ENCODE data around the gene SPACA7.
"Not testable (repeated sequence)": the region's sequence is repeated elsewhere in the genome, so short reads cannot be mapped to it uniquely, and the experiment has no call there.

Gene SPACA7

GRCh38 chr13:112424098-112424497 is 47.9 kb downstream of the SPACA7 start:
- DNase-seq (ENCODE audit: low read depth, low spot score): no peak

DNA sequence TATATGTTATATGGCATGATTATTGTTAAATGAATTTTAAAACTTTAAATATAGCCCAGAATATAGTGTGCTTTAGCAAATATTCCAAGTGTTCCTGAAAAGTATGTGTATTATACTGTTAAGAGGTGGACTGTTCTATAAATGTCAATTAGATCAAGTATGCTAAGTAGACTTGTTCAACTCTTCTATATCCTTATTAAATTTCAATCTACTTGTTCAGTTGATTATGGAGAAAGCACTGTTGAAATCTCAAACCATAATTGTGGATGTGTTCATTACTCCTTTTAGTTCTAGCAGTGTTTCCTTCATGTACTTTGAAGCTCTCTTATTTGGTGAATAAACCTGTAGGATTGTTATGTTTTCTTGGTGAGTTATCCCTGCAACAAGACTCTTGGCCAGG is 52.5 kb downstream of the SPACA7 start:
- DNase-seq (ENCODE audit: low read depth, low spot score): no peak

DNA sequence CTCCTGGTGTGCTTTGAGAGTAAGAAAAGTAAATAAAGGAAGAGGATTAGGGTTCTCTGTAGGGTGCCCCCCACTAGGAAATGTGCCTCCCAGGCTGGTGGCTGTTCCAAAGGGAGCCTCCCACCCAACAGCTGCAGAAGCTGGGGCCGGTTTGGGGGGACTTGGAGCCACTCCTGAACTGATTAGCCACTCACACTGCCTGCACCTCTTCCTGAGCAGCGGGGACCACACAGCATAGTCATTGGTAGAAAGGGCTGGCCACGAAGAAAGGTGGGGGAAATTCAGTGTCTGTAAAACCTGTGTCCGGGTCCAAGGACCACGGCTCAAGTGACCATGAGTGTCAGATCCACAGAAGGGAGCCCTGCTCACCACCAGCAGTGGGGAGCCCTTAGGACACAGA is 55.6 kb downstream of the SPACA7 start:
- DNase-seq (ENCODE audit: low read depth, low spot score): no peak

DNA sequence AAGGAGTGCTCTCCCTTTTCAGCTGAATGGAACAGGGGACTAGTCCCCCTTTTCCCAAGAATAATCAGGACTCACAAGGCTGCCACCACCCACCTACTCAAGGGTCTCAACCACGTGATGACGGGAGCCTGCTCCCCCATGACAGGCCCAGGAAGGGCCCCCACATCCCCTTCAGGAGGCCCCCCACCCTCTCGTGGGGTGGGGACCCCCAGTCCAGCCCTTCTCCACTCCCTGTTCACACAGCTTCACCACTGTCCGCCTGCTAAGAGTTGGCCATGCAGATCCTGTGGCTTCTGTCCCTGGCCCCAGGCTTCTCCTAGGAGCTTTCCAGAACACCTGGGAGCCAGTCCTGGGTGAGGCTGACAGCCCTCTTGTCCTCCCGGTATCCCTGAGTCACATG is 56.6 kb downstream of the SPACA7 start:
- DNase-seq (ENCODE audit: low read depth, low spot score): not testable (repeated sequence)

GRCh38 chr13:112433517-112433916 is 57.4 kb downstream of the SPACA7 start:
- DNase-seq (ENCODE audit: low read depth, low spot score): not testable (repeated sequence)

DNA sequence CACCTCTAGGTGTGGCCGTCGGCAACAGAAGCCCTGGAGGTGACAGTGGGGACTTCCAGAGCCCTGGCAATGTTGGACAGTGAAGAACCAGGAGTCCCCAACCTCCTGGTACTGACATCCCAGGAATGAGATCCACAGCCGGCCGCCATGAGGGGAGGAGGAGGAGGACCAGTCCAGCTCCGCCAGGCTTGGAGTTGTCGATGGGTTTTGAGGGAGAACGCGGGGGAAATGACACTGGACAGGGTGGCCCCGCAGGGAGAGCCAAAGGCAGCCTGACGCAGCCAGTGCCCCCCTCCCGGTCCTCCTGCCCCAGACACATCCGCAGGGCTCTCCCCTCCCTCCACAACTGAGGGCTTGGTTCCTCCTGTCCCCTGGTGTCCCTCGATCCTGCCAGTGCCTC is 57.9 kb downstream of the SPACA7 start:
- no peak for DNase-seq (ENCODE audit: low read depth, low spot score)

DNA sequence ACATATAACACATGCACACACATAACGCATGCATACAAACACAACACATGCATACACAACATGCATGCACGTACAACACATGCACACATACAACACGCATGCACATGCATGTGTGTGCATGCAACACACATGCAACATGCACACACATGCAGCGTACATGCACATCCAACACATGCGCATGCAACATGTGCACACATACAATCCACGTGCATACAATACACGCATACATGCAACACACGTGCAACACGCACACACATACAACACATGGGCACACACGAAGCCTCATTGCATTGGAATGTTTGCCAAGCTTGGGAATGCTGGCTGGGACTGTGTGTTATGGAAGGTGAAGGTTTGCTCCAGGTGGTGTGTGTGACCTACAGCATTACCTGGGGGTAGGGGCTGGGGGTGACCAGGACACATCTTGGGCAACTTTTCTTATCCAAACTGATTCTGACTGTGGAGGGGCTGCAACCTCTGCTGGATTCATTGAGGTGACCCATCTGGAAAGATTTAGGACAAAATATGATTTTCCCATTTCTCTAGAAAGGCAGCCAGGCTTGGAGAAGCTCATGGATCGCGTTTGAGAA is 58.9 kb downstream of the SPACA7 start:
- no peak for DNase-seq (ENCODE audit: low read depth, low spot score)

- no peak for DNase-seq (ENCODE audit: low read depth, low spot score)
These were observed 59.8 kb downstream of the SPACA7 start for GRCh38 chr13:112435973-112436372.

- DNase-seq (ENCODE audit: low read depth, low spot score): no peak
These were observed 61.9 kb downstream of the SPACA7 start for GRCh38 chr13:112438094-112438493.

DNA sequence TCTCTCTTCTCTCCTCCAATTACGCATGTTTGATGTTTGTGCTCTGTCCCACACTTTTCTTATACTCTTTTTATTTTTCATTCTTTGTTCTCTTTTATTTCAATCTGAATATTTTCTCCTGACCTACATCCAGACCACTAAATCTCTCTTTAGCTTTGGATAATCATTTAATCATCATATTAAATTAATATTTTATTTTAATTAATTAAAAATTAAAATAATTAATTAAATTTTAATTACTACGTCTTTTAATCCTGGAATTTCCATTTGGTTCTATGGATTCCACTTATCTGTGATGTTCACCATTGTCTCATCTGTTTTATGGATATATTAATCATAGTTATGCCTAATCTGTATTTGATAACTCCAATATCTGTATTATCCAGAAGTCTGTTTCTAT is 62.4 kb downstream of the SPACA7 start:
- no peak for DNase-seq (ENCODE audit: low read depth, low spot score)

- DNase-seq (ENCODE audit: low read depth, low spot score): no peak
These were observed 65.1 kb downstream of the SPACA7 start for GRCh38 chr13:112441226-112441625.

- no peak for DNase-seq (ENCODE audit: low read depth, low spot score)
These were observed 65.7 kb downstream of the SPACA7 start for GRCh38 chr13:112441779-112442310.

DNA sequence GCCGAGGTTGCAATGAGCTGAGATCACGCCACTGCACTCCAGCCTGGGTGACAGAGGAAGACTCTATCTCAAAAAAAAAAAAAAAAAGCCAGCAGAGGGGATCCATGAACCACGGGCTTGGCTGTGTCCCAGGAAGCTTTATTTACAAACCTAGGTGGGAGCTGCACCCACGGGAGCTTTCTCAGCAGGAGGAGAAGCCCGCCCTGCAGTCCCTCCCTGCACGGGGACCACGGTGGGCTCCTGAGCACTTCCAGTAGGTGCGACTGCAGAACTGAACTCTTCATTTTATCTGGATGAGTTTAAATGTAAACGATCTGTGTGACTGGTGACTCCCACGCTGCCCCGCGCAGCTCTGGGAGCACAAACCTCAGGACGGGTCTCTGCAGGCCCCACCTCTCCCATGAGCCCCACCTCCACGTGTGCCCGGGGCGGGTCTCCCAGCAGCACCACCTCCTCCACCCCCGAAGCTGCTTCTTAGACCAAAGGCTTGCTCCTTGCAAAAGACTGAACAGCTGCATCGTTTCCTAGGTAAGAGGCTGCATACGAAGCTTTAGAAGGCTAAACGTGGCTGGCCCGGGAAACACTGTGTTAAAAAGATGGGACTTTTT is 66.4 kb downstream of the SPACA7 start:
- DNase-seq (ENCODE audit: low read depth, low spot score): no peak

DNA sequence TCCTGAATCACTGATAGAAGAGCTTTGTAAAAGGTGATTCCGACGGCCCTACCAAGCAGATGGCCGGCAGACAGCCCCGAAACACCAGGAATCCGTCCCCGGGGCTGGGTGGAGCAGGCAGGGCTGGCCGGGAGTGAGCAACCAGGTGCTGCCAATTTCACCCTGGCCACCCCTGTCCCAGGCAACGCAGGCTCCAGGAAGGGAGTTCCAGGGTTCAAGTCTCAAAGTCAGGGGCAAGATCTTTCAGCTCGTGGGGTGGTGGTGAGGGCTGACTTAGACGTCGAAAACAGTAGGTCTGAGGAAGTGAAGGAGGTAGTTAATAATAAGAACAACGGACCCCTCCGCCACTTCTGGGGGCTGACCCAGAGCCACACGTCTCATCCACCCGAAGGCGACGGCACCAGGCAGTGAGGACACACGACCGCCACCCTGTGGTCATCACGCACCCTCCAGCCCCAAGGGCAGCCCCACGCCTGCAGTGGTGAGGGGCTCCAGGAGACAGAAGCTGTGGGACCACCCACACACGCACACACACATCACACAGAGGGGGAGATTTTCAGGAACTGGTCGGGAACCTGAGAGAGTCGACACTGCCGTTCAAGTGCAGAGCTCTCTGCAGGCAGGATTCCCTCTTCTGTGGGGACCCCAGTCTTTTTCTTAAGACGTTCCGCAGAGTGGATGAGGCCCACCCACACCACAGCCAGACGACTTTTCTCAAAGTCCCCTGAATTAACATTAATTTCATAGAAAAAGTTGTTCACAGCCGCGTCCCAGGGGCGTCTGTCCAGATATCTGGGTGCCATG is 67.2 kb downstream of the SPACA7 start:
- no peak for DNase-seq (ENCODE audit: low read depth, low spot score)

GRCh38 chr13:112443995-112444311 is 67.8 kb downstream of the SPACA7 start:
- DNase-seq (ENCODE audit: low read depth, low spot score): no peak

DNA sequence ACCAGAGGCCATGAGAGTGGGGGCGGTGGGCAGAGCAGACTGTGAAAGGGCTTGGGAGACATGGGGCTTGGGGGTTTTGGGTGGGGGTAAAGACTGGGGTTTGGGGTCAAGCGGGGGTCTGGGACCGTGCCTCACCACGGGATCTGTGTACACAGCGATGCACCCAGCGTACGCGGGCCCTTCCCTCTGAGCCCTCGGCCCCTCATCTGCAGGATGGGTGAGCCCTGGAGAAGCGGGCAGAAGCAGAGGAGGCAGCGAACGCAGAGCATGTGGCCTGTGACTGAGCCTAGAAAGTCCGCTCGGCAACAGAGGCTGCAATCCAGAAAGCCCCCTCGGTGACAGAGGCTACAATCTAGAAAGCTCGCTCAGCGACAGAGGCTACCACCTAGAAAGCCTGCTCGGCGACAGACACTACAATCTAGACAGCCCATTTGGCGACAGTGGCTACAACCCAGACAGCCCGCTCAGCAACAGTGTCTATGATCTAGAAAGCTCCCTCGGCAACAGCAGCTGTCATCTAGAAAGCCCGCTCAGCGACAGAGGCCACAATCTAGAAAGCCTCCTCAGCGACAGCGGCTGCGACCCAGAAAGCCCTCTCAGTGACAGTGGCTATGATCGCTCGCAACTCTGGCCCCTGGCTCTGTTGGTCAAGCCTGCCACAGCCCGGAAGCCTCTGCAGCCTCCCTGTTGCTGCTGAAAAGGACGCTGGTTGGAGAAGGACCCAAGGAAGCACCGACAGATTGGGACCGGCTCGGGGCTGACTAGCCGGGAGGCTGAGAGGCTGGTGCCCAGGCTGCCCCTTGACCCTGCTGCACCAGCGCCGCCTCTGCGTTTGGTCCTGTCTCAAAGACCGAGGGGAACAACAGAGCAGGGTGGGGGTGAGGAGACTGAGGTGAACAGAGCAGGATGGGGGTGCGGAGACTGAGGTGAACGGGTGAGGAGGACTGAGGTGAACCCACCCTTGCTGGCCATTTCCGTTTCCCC is 68.6 kb downstream of the SPACA7 start:
- DNase-seq (ENCODE audit: low read depth, low spot score): no peak

DNA sequence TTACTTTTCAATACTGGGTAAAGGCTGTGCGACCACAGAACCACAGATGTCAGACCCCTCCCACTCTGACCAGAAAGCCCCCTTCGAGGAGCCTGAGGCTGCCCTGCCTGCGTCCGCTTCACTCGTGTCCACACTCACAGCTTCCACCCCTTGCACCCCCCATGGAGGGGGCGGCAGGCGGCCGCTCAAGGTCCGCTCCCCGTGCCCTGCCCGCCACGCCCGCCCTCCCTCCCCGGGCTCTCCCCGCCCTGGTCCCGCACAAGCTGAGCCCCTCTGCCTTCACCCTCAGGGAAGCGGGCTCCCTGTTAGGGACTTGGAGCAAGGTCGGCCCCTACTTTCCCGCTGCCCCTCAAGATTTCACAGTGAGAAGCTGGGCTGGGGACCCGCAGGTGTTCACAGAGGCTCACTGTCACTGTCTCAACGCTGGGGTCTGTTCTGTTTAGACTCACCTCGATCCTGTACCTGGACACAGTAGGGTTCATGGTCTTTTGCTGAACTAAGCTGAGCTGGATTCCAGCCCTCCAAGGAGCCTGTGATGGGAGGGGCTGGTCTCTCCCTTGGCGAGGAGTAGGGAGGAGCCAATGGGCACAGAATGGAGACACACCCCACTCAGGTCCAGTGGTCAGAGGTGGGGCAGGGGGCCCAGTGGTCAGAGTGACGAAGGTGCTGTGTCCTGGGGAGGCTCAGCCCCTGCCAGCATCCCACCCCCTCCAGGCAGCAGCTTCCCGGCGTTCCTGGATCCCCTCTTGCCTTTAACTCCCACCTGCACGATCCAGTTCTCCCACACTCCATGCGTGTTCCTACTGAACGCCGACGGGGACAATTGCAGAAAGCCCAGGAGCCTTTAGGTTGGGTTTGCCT is 69.5 kb downstream of the SPACA7 start:
- DNase-seq (ENCODE audit: low read depth, low spot score): no peak

GRCh38 chr13:112446347-112446861 is 70.2 kb downstream of the SPACA7 start:
- no peak for DNase-seq (ENCODE audit: low read depth, low spot score)

DNA sequence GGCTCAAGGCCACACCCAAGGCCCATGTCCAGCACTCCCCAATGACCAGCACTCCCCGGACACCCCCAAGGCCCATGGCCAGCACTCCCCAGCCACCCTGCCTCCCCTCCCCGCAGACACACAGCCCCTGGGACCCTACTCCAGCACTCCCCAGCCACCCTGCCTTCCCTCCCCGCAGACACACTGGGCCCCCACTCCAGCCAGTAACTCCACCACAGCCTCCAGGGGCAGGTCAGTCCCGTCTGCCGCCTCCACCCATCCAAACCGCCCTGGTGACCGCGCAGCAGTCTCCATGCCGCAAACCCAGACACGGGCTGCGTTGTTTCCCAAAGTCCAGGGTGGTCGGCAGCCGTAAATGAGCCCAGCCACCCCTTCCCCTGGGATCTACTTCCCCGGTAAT is 70.7 kb downstream of the SPACA7 start:
- no peak for DNase-seq (ENCODE audit: low read depth, low spot score)

GRCh38 chr13:112447306-112447705 is 71.2 kb downstream of the SPACA7 start:
- DNase-seq (ENCODE audit: low read depth, low spot score): no peak
